Measurements from ENCODE around the gene EEF1AKMT1.
"Not testable (repeated sequence)": the region's sequence is repeated elsewhere in the genome, so short reads cannot be mapped to it uniquely, and the experiment has no call there.

The EEF1AKMT1 gene

GRCh38 chr13:20696073-20696472 is 77.7 kb downstream of the EEF1AKMT1 start:
- DNase-seq (ENCODE audit: low read depth): no peak

- DNase-seq (ENCODE audit: low read depth): no peak
These were observed 82.1 kb downstream of the EEF1AKMT1 start for GRCh38 chr13:20691616-20692015.

- DNase-seq (ENCODE audit: low read depth): no peak
These were observed 84.5 kb downstream of the EEF1AKMT1 start for GRCh38 chr13:20689291-20689690.

GRCh38 chr13:20686863-20687579 is 86.7 kb downstream of the EEF1AKMT1 start:
- DNase-seq (ENCODE audit: low read depth): no peak

- no peak for DNase-seq (ENCODE audit: low read depth)
These were observed 87.6 kb downstream of the EEF1AKMT1 start for GRCh38 chr13:20686167-20686566.

GRCh38 chr13:20685092-20685491 is 88.7 kb downstream of the EEF1AKMT1 start:
- DNase-seq (ENCODE audit: low read depth): no peak

GRCh38 chr13:20684546-20684945 is 89.2 kb downstream of the EEF1AKMT1 start:
- DNase-seq (ENCODE audit: low read depth): no peak

- no peak for DNase-seq (ENCODE audit: low read depth)
These were observed 89.7 kb downstream of the EEF1AKMT1 start for GRCh38 chr13:20684041-20684440.

GRCh38 chr13:20682061-20682460 is 91.7 kb downstream of the EEF1AKMT1 start:
- DNase-seq (ENCODE audit: low read depth): no peak

- not testable (repeated sequence) for DNase-seq (ENCODE audit: low read depth)
These were observed 92.3 kb downstream of the EEF1AKMT1 start for GRCh38 chr13:20681481-20681880.

GRCh38 chr13:20680416-20681080 is 93.2 kb downstream of the EEF1AKMT1 start:
- DNase-seq (ENCODE audit: low read depth): no peak

GRCh38 chr13:20679879-20680278 is 93.9 kb downstream of the EEF1AKMT1 start:
- DNase-seq (ENCODE audit: low read depth): no peak
